Erythroblast (primary cell): ENCODE data around the gene HOXB2.

Experiments used
- GATA1 ChIP-seq: IDR thresholded peaks from 2 replicates; pipeline ENCODE4 v1.6.1; 2011; ENCODE audit warnings: low read depth, mild to moderate bottlenecking, control low read depth, low read length, moderate library complexity
- POLR2A ChIP-seq: IDR thresholded peaks from 2 replicates; pipeline ENCODE4 v1.6.1; 2011; ENCODE audit warnings: mild to moderate bottlenecking, low read length

- TF ChIP-seq POLR2A (no peak), GATA1 (no peak)
Observed at GRCh38 chr17:48591255-48592056, 46.5 kb upstream of the HOXB2 start.
